ENCODE measurements around the gene DGKK. TPM values are rescaled to one million over a fixed set of nuclear protein-coding genes. Genes with fewer than 3 reads are reported as not detected.

The DGKK gene
- total and polyA plus RNA-seq, 7 donors = under 0.01 TPM; not detected in 6

DNA sequence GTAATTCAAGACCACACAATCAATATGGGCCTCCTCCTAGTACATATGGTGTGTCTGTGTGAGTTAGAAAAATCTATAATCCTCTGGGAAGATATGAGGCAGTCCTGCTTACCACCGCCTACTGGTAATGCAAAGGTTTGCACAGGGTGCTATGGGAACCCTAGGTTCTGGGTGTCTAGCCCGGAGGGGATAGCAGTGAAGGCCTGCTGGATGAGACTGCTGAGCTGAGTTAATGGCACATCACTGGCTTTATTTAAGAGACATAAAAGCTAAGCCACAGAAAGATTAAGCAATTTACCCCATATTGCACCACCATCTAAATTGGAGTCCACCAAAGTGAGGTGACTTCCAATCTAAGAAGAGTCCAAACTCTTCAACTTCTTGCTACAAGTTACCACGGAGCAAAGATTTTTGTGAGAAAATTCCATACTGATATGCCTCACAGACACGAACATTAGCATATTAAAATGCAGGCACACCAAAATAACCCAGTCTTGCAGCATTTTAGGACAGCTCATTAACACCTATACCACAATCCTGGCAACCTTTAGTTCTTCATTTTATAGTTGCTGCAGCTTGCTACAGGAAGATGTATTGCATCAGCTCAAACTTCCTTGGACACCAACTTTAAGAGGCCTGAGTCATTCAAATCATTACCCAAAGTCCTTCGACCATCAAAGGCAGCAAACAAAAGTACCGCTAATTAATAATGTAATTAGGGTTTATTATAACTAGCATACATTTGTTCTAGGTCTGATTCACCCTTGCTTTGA, 13.7 kb downstream of the DGKK start:
- H3K27me3 ChIP-seq (ENCODE audit: insufficient read depth in 3 of 3, low read length in 2 of 3) = peaks cover 0 to 8% (median 0%) of the 10 kb centered on the region in 3 donors
- intact Hi-C loops (cut with DNase I) = no loop called here
- no peak for ATAC-seq
- no peak overlapping the region for H3K27ac ChIP-seq
- no peak for DNase-seq
- no peak overlapping the region for H3K4me3 ChIP-seq
- H3K36me3 ChIP-seq (ENCODE audit: insufficient read depth in 1 of 2, low read depth in 1 of 2) = no peaks in the 10 kb centered on the region
- TF ChIP-seq, protein P1, sequence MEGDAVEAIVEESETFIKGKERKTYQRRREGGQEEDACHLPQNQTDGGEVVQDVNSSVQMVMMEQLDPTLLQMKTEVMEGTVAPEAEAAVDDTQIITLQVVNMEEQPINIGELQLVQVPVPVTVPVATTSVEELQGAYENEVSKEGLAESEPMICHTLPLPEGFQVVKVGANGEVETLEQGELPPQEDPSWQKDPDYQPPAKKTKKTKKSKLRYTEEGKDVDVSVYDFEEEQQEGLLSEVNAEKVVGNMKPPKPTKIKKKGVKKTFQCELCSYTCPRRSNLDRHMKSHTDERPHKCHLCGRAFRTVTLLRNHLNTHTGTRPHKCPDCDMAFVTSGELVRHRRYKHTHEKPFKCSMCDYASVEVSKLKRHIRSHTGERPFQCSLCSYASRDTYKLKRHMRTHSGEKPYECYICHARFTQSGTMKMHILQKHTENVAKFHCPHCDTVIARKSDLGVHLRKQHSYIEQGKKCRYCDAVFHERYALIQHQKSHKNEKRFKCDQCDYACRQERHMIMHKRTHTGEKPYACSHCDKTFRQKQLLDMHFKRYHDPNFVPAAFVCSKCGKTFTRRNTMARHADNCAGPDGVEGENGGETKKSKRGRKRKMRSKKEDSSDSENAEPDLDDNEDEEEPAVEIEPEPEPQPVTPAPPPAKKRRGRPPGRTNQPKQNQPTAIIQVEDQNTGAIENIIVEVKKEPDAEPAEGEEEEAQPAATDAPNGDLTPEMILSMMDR (IDR thresholded peaks at IDR 0.05) = no peak
- no peaks in the 10 kb centered on the region for H3K9me3 ChIP-seq
- WGBS, 3 donors = 64 to 86% (median 85%) methylated on average over 6 of the region's 6 CpGs
- H3K4me1 ChIP-seq = no peaks in the 10 kb centered on the region

DNA sequence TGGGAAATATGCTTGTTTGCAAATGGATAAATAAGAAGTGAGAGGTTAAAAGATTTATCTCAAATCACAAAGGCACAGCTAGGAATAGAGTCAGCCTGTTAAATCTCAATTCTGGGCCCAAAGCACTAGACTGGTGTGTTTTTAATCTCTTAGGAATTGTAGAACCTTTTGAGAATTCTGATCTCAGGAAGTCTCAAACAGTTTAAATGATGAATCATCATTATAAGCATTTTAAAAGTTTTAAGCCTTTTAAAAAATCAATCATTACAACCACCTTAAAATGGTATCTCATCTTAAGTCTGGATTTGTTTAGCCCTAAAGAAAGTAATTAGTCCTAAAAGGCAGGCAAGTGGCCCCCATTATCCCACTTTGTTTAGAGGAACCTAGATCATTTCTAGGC, 17.8 kb downstream of the DGKK start:
- DNase-seq (no peak), ATAC-seq (no peak)
- TF ChIP-seq, protein P1 (IDR thresholded peaks at IDR 0.05) = no peak
- H3K27ac ChIP-seq = no peak overlapping the region
- H3K4me3 ChIP-seq = no peak overlapping the region
- H3K36me3 ChIP-seq (ENCODE audit: insufficient read depth in 1 of 2, low read depth in 1 of 2) = no peaks in the 10 kb centered on the region
- H3K27me3 ChIP-seq (ENCODE audit: insufficient read depth in 3 of 3, low read length in 2 of 3) = peaks cover 0 to 33% (median 0%) of the 10 kb centered on the region in 3 donors
- intact Hi-C loops (cut with DNase I) = no loop called here
- no peaks in the 10 kb centered on the region for H3K9me3 ChIP-seq
- no peaks in the 10 kb centered on the region for H3K4me1 ChIP-seq

DNA sequence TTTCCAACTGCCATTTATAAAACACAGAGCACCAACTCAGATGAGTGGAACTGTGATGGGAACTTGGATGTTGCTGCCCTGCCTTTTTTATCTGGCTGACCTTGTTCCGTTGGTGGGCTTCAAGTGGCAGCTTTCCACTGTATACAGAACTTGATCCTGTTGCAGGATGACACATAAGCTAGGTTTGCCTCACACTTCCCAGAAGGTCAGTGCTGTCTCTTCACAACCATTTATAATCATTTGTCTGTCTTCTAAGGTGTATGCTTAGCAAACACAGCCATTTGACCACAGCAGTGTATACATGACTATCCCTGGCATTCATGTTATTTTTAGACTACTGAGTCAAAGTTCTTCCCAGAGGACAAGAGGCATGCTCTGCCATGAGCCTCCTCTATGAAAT, 20.3 kb downstream of the DGKK start:
- DNase-seq (no peak), ATAC-seq (peak in 1 of 4 donors; percentile 34)
- no peak overlapping the region for H3K27ac ChIP-seq
- peaks cover 0 to 49% (median 0%) of the 10 kb centered on the region in 3 donors for H3K27me3 ChIP-seq (ENCODE audit: insufficient read depth in 3 of 3, low read length in 2 of 3)
- H3K4me1 ChIP-seq = no peaks in the 10 kb centered on the region
- TF ChIP-seq, protein P1 (IDR thresholded peaks at IDR 0.05) = no peak
- no peaks in the 10 kb centered on the region for H3K9me3 ChIP-seq
- intact Hi-C loops (cut with DNase I) = no loop called here
- WGBS, 3 donors = 45 to 81% (median 78%) methylated on average over 1 of the region's 1 CpG
- no peak overlapping the region for H3K4me3 ChIP-seq
- no peaks in the 10 kb centered on the region for H3K36me3 ChIP-seq (ENCODE audit: insufficient read depth in 1 of 2, low read depth in 1 of 2)

DNA sequence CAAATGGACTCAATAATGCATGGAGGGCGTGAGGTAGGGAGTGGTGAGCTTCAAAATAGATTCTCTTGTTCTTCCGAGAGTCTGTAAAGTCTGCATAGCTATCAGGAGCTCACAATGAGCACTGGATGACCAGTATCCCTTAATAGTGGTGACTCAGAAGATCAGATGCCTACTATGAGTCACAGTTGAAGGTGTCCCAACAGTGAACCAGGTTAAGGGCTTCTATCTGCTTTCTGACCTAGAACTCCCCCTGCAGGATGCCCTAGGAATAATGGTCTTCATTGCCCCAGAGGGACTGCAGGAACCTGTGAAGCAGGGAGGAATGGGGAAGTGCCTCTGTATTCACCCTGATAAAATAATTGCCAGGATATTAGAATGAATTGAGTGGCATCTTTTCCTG, 22.1 kb downstream of the DGKK start:
- peaks cover 0 to 49% (median 0%) of the 10 kb centered on the region in 3 donors for H3K27me3 ChIP-seq (ENCODE audit: insufficient read depth in 3 of 3, low read length in 2 of 3)
- WGBS, 3 donors = 56 to 94% (median 83%) methylated on average over 2 of the region's 2 CpGs
- no peaks in the 10 kb centered on the region for H3K36me3 ChIP-seq (ENCODE audit: insufficient read depth in 1 of 2, low read depth in 1 of 2)
- intact Hi-C loops (cut with DNase I) = no loop called here
- TF ChIP-seq, protein P1 (IDR thresholded peaks at IDR 0.05) = no peak
- H3K9me3 ChIP-seq = no peaks in the 10 kb centered on the region
- no peaks in the 10 kb centered on the region for H3K4me1 ChIP-seq
- ATAC-seq = peak in 1 of 4 donors; percentile 63
- H3K27ac ChIP-seq = no peak overlapping the region
- H3K4me3 ChIP-seq = no peak overlapping the region
- DNase-seq = no peak

DNA sequence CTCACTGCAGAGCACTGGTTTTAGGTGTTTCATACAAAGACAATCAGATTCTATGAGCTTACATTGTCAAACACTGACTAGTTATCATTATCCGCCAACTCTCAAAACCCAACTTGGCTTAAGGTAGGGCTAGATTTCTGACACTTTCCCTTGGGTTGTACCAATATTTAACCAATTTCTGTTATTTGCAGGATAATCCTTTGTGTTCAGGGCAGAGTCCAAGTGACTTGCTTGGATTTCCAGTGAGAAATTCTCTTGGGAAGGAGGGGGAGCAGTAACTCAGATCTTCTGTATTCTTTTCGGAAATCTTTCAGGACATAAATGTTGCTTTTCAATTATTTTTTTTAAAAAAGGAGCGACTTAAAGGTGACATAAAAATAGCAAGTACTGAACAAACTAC, 23.1 kb downstream of the DGKK start:
- WGBS, 3 donors = 80 to 96% (median 90%) methylated on average over 3 of the region's 3 CpGs
- ATAC-seq (no peak), DNase-seq (no peak)
- TF ChIP-seq, protein P1 (IDR thresholded peaks at IDR 0.05) = no peak
- intact Hi-C loops (cut with DNase I) = no loop called here
- no peaks in the 10 kb centered on the region for H3K4me1 ChIP-seq
- no peaks in the 10 kb centered on the region for H3K36me3 ChIP-seq (ENCODE audit: insufficient read depth in 1 of 2, low read depth in 1 of 2)
- peaks cover 0 to 47% (median 0%) of the 10 kb centered on the region in 3 donors for H3K27me3 ChIP-seq (ENCODE audit: insufficient read depth in 3 of 3, low read length in 2 of 3)
- H3K27ac ChIP-seq = no peak overlapping the region
- no peak overlapping the region for H3K4me3 ChIP-seq
- H3K9me3 ChIP-seq = no peaks in the 10 kb centered on the region
